T-helper 2 cell treated with Interferon-gamma antibody and Interleukin-4, amounts not matched to agents 5 μg/mL and 100 μg/mL, for 36 hours (primary cell): ENCODE measurements around the gene RPS28.
"Not testable (repeated sequence)": the region's sequence is repeated elsewhere in the genome, so short reads cannot be mapped to it uniquely, and the experiment has no call there.

Source experiments
- DNase-seq: peaks from one replicate; pipeline ENCODE4 v3.0.0; 2021; ENCODE audit warnings: low spot score
- H3K27ac Mint-ChIP-seq: one replicate; pipeline ENCODE4 v1.8.0; 2021; ENCODE audit warnings: mild to moderate bottlenecking, mixed read lengths
- H3K27me3 Mint-ChIP-seq: one replicate; pipeline ENCODE4 v1.8.0; 2021; ENCODE audit warnings: low read depth, mixed read lengths
- H3K36me3 Mint-ChIP-seq: one replicate; pipeline ENCODE4 v1.8.0; 2021; ENCODE audit warnings: low read depth, mixed read lengths
- H3K4me1 Mint-ChIP-seq: one replicate; pipeline ENCODE4 v1.8.0; 2021; ENCODE audit warnings: low read depth, mixed read lengths
- H3K4me3 Mint-ChIP-seq: one replicate; pipeline ENCODE4 v1.8.0; 2022; ENCODE audit warnings: mild to moderate bottlenecking, moderate library complexity, mixed read lengths
- H3K9me3 Mint-ChIP-seq: one replicate; pipeline ENCODE4 v1.8.0; 2021; ENCODE audit warnings: mixed read lengths

The RPS28 gene

DNA sequence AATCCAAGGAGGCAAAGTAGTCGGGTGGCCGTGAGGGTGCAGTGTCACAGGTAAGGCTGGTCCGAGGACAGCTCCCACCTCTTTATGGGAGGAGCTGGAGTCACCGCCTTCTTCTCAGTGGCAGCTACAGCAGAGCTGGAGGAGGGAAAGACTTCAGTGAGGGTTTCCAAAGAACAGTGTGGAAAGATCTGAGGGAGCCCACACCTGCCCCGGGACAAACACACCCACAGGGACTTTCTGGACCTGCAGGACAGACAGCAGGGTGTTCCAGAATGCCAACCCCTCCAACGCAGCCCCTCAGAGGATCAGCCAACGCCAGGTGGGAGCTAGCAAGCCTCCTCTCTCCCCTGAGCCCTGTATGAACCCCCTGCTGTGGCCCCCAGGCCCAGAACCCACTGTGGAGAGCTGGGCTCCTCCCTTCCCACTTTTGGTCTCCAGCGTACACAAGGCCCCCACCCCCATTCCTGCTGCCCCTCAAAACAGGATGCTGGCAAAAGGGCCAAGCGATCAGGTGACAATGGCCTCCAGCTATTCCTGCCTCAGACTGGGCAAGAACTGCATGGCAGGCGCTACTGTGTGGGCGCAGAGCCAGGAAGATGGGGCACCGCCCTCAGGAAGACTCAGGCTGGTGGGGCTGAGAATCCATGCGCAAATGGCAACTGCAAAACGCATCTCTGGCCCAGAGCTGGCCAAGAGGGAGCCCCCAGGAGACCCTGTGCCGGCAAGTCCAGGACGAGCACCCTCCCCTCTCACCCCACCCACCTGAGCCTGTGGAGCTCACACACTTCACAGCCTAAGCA is 9.6 kb upstream of the RPS28 start:
- Mint-ChIP-seq H3K36me3 (peaks cover 11% of the 10 kb centered on the region), H3K4me1 (peaks cover 19% of the 10 kb centered on the region), H3K27me3 (no peaks in the 10 kb centered on the region), H3K4me3 (no peak overlapping the region), H3K9me3 (no peaks in the 10 kb centered on the region), H3K27ac (no peak overlapping the region)
- DNase-seq, result no peak

DNA sequence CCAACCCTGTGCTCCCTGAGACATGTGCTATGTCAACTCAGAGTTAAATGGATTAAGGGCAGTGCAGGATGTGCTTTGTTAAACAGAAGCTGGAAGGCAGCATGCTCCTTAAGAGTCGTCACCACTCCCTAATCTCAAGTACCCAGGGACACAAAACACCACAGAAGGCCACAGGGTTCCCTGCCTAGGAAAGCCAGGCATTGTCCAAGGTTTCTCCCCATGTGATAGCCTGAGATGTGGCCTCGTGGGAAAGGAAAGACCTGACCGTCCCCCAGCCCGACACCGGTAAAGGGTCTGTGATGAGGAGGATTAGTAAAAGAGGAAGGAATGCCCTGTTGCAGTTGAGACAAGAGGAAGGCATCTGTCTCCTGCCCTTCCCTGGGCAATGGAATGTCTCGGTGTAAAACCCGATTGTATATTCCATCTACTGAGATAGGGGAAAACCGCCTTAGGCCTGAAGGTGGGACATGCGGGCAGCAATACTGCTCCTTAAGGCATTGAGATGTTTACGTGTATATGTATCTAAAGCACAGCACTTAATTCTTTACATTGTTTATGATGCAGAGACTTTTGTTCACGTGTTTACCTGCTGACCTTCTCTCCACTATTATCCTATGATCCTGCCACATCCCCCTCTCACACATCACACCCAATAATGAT is 6.2 kb upstream of the RPS28 start:
- H3K9me3 Mint-ChIP-seq, H3K36me3 Mint-ChIP-seq, H3K4me1 Mint-ChIP-seq, H3K27me3 Mint-ChIP-seq, H3K27ac Mint-ChIP-seq, DNase-seq, H3K4me3 Mint-ChIP-seq: not testable (repeated sequence)

DNA sequence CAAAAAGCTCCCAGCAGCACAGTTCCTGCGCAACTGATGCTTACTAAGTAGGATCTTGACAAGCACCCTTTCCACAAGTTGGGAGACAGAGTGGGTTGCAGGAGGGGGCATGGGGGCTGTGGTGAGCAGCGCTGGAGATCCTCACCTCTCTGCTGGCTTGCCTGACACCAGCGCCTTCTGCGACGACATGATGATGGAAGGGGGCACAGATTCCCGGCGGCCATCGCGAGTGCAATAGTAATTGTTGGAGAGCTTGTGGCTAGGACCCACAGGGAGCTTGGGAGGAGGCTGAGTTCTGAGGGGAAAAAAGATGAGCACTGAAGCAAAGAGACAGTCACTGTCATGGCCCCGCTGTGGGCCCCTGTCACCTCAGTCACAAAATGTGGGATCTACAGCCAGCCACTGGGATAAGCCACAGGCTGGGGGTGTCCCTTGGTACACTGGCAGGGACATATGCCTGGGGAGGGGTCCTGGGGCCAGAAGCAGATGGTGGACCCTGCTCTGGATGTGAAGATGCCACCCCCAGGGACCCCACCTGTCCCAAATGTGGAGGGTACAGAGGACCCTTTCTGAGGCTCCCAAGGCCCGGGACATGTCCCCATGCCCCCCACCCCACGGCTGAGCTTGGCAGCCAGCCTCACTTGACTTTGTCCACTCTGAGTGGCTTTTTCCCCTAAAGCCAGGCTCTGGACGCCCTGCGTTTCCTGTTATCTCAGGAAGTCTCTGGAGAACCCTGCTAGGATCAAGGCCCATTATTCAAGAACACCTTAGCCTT is 4.8 kb upstream of the RPS28 start:
- Mint-ChIP-seq H3K27ac (no peak overlapping the region), H3K4me1 (peaks cover 11% of the 10 kb centered on the region), H3K4me3 (no peak overlapping the region), H3K36me3 (peaks cover 12% of the 10 kb centered on the region), H3K9me3 (no peaks in the 10 kb centered on the region), H3K27me3 (no peaks in the 10 kb centered on the region)
- DNase-seq, result no peak

DNA sequence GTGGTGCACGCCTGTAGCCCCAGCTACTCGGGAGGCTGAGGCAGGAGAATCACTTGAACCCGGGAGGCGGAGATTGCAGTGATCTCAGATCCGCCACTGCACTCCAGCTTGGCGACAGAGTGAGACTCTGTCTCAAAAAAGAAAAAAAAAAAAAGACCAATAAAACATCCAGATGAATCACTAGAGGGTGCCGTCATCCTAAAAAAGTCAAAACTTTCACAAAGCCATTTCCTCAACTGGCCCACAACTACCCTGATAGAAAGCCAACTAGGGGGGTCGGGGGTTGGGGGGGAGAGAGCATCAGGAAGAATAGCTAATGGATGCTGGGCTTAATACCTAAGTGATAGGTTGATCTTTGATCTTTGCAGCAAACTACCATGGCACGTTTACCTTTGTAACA is 2.5 kb upstream of the RPS28 start:
- H3K36me3 Mint-ChIP-seq, result peaks cover 28% of the 10 kb centered on the region
- not testable (repeated sequence) for H3K27me3 Mint-ChIP-seq, H3K27ac Mint-ChIP-seq, DNase-seq, H3K4me3 Mint-ChIP-seq, H3K9me3 Mint-ChIP-seq
- peaks cover 20% of the 10 kb centered on the region for H3K4me1 Mint-ChIP-seq

DNA sequence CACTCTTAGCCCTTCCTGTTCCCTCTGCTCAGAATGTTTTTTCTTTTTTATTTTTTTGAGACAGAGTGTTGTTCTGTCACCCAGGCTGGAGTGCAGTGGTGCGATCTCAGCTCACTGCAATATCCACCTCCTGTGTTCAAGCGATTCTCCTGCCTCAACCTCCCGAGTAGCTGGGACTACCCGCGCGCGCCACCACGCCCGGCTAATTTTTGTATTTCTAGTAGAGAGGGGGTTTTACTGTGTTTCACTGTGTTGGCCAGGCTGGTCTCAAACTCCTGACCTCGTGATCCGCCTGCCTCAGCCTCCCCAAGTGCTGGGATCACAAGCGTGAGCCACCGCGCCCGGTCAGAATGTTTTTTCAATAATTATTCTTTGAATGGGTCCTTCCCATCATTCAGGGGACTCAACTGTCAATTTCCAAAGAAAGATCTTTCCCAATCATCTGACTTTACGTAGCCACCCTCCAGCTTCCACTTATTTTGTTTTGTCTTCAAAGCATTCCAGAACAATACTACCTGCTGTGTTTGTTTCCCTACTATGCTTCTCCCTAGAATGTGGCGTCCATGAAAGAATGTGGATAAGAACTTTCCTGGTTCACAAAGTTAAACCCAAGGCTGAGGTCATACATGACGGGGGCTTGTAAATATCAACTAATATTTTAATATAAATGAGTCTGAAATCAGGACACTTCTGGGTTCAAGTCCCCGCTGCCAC is 1.3 kb upstream of the RPS28 start:
- H3K9me3 Mint-ChIP-seq, result no peaks in the 10 kb centered on the region
- no peaks in the 10 kb centered on the region for H3K27me3 Mint-ChIP-seq
- peaks cover 20% of the 10 kb centered on the region for H3K4me1 Mint-ChIP-seq
- H3K36me3 Mint-ChIP-seq, result peaks cover 28% of the 10 kb centered on the region
- H3K4me3 Mint-ChIP-seq, result peak overlapping the region; percentile 96
- peak overlapping the region; percentile 97 for H3K27ac Mint-ChIP-seq
- no peak for DNase-seq

DNA sequence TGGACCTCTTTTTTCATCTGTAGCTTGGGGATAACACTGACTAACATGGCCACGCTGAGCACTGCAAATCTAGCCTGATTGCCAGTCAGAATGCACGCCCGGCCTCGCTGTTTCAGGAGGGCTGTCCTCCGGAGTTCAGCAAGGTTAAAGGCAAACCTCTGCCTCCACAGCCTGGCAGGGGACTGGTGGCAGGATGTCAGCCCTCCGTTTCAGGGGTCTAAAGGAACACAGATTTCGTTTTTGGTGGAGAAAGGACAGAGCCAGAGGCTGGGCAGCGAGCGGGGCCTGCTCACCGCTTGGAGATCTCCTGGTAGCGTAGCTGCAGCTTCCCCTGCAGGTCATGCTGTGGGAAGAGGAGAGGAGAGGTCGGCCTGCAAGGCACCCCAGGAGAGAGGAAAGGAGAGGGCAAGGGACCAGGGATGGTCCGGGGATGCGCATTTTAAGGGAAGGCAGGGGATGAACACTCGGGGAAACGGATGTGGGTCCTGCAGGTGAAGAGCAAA is 681 bp upstream of the RPS28 start:
- no peak for DNase-seq
- H3K36me3 Mint-ChIP-seq, result peaks cover 28% of the 10 kb centered on the region
- no peaks in the 10 kb centered on the region for H3K9me3 Mint-ChIP-seq
- H3K4me3 Mint-ChIP-seq, result peak overlapping the region; percentile 96
- no peaks in the 10 kb centered on the region for H3K27me3 Mint-ChIP-seq
- H3K27ac Mint-ChIP-seq, result peak overlapping the region; percentile 97
- peaks cover 20% of the 10 kb centered on the region for H3K4me1 Mint-ChIP-seq

DNA sequence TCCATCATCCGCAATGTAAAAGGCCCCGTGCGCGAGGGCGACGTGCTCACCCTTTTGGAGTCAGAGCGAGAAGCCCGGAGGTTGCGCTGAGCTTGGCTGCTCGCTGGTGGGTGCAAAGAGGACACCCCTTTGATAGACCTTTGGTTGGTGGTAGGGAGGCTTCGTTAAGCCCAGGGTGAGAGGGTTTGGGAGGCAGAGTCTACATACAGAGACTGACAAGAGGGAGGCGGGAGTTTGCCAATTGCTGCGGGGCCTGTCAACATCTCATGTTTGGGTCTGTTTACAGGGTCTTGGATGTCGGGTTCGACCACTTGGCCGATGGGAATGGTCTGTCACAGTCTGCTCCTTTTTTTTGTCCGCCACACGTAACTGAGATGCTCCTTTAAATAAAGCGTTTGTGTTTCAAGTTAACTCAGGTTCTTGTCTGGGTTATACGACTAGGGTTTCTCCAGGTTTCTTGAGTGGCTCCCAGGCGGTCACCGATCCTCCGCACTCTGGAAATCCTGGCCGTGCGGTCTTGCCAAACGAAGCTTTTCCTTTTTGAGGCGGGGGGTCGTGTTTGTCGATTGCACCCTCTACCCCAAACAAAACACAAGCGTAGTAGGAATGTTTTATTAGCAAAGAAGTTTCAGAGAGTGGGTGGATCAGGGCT is 816 bp downstream of the RPS28 start:
- Mint-ChIP-seq H3K27me3 (no peaks in the 10 kb centered on the region), H3K4me3 (peak overlapping the region; percentile 96), H3K27ac (peak overlapping the region; percentile 97), H3K9me3 (no peaks in the 10 kb centered on the region), H3K4me1 (peaks cover 20% of the 10 kb centered on the region), H3K36me3 (peaks cover 28% of the 10 kb centered on the region)
- no peak for DNase-seq

DNA sequence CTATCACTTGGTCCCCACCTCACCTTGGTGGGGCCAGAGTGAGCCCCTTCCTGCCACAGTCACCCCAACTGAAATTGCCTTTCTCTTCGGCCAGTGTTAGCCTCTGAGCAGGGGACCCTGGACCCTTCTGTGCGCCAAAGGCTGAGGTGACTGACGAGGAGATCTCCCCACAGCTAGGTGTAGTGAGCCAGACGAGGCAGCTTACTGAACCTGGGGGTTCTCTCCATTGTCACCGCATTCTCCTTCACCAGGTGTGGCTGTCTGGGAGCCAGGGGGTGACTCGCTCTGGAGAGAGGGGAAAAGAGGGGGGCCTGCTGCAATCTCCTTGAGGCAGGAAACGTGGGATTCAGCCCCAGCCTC is 1.3 kb downstream of the RPS28 start:
- H3K4me1 Mint-ChIP-seq, result peaks cover 20% of the 10 kb centered on the region
- H3K36me3 Mint-ChIP-seq, result peaks cover 28% of the 10 kb centered on the region
- H3K9me3 Mint-ChIP-seq, result no peaks in the 10 kb centered on the region
- H3K27ac Mint-ChIP-seq, result no peak overlapping the region
- H3K4me3 Mint-ChIP-seq, result peak overlapping the region; percentile 96
- no peak for DNase-seq
- H3K27me3 Mint-ChIP-seq, result no peaks in the 10 kb centered on the region

DNA sequence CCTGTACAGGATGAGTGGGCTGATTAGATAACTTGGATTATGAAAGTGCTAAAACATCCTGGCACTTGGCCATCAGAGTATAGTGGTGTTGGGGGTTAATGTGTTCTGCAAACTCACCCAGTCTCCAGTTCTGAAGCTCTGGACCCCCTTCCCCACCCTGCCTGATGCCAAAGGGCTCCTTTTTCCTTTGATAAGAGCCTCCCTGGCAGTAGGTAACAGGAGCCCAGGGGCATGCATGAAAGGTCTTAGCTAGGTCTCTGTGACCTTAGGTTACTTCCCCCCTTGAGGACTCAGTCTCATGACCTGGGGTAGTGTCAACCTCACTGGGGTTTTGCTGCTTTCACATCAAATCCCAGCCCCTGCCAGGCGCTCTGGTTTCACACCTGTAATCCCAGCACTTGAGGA is 2.5 kb downstream of the RPS28 start:
- DNase-seq, result no peak
- Mint-ChIP-seq H3K4me1 (peaks cover 20% of the 10 kb centered on the region), H3K36me3 (peaks cover 28% of the 10 kb centered on the region), H3K27me3 (no peaks in the 10 kb centered on the region), H3K27ac (no peak overlapping the region), H3K4me3 (no peak overlapping the region), H3K9me3 (no peaks in the 10 kb centered on the region)

DNA sequence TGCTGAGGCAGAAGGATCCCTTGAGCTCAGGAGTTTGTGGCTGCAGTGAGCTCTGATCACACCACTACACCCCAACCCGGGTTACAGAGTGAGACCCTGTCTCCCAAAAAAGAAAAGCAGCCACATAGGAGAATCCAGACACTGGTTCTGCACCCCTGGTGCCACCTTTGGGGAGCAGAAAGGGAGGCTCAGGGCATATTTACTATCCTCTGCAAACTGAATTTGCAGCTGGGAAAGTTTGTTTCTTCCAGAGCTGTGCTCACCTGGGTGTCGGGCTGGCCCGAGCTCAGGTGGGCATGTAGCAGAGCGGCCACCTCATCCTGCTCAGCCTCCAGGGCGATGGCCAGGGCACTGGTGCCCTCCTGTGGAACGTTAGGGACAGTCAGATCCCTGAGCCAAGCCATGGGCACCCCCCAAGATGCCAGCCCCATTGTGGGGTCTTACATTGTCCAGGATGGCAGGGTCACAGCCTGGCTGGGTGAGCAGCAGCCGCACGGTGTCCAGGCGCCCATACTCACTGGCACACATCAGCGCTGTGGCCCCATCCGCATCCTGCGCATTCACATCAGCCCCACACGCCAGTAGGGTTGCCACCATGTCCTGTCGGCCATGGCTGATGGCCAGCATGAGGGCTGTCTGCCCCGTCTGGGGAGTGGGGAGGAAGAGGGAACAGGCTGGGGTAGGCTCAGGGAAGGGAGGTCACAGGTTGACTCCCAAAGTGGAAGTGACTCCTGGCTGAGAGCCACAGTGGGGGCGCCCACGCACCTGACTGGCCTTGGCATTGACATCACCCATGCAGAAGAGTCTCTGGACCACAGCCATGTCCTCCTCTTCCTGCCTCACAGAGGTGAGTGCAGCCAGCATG is 3.1 kb downstream of the RPS28 start:
- Mint-ChIP-seq H3K27me3 (no peaks in the 10 kb centered on the region), H3K36me3 (peaks cover 28% of the 10 kb centered on the region), H3K4me1 (peaks cover 20% of the 10 kb centered on the region), H3K9me3 (no peaks in the 10 kb centered on the region), H3K4me3 (no peak overlapping the region), H3K27ac (no peak overlapping the region)
- no peak for DNase-seq

DNA sequence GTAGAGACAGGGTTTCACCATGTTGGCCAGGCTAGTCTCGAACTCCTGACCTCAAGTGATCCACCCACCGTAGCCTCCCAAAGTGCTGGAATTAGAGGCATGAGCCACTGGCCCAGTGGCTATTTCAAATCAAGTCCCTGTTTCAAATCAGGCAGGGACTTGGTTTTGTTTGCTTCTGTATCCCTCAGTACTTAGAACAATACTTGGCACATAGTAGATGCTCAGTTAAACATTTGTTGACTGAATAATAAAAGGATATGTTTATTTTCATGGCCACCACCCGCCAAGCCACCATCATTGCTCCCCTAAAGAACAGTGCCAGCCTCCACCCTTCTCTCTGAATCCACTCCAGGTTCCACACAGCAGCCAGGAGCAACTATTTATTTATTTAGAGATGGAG is 4.2 kb downstream of the RPS28 start:
- H3K27ac Mint-ChIP-seq, result no peak overlapping the region
- no peak for DNase-seq
- peaks cover 12% of the 10 kb centered on the region for H3K4me1 Mint-ChIP-seq
- H3K36me3 Mint-ChIP-seq, result peaks cover 26% of the 10 kb centered on the region
- H3K9me3 Mint-ChIP-seq, result no peaks in the 10 kb centered on the region
- no peaks in the 10 kb centered on the region for H3K27me3 Mint-ChIP-seq
- H3K4me3 Mint-ChIP-seq, result no peak overlapping the region

DNA sequence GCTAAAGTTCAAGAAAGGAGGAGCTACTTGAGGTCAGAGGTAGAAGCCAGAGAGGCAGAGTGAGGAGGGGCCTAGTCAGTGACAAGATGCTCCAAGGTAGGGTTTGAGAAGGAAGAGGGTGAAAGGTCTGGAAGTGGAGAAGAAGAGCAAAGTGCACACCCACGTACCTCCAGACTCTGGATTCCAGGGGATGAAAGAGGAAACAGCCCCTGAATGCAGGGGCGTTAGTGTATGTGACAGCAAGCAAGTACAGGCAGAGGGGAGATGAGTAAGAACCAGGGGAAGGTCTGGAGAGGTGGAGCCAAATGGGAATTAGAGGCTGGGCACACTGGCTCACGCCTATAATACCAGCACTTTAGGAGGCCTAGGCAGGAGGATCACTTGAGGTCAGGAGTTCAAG is 8.7 kb downstream of the RPS28 start:
- no peaks in the 10 kb centered on the region for H3K4me1 Mint-ChIP-seq

More for the DNA sequence above, 8.7 kb downstream of the RPS28 start:
- H3K27me3 Mint-ChIP-seq, result peaks cover 10% of the 10 kb centered on the region
- no peaks in the 10 kb centered on the region for H3K9me3 Mint-ChIP-seq
- H3K4me3 Mint-ChIP-seq, result no peak overlapping the region
- no peaks in the 10 kb centered on the region for H3K36me3 Mint-ChIP-seq
- H3K27ac Mint-ChIP-seq, result no peak overlapping the region
- DNase-seq, result no peak
